ENCODE data around the gene MMP15.

MMP15 gene

DNA sequence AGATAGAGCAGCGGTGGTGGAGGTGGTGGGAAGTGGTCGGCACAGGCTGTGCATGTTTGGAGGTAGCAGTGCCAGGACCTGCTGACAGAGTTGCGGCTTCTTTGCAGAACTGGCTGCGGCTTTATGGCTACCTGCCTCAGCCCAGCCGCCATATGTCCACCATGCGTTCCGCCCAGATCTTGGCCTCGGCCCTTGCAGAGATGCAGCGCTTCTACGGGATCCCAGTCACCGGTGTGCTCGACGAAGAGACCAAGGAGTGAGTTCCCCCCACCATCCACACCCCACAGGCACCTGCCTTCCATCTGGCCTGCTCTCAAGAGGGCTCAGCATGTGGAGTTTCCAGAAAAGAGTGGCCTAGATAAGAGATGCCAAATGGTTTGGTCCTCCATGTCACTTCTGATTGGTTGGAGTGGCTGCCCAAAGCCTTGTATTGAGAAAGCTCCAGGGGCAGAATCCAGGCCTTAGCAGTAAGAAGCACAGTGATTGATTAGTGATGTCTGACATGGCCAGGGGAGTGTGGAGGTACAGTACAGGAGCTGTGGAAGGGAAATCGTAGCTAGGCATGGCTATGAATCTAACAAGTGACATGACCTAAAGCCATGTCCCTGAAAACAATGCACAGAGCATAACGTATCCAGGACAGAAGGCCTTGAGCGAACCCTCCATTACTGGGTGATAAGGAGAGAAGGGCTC is 12.0 kb downstream of the MMP15 start:
- TF ChIP-seq, protein P1, sequence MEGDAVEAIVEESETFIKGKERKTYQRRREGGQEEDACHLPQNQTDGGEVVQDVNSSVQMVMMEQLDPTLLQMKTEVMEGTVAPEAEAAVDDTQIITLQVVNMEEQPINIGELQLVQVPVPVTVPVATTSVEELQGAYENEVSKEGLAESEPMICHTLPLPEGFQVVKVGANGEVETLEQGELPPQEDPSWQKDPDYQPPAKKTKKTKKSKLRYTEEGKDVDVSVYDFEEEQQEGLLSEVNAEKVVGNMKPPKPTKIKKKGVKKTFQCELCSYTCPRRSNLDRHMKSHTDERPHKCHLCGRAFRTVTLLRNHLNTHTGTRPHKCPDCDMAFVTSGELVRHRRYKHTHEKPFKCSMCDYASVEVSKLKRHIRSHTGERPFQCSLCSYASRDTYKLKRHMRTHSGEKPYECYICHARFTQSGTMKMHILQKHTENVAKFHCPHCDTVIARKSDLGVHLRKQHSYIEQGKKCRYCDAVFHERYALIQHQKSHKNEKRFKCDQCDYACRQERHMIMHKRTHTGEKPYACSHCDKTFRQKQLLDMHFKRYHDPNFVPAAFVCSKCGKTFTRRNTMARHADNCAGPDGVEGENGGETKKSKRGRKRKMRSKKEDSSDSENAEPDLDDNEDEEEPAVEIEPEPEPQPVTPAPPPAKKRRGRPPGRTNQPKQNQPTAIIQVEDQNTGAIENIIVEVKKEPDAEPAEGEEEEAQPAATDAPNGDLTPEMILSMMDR (IDR thresholded peaks at IDR 0.05; ENCODE audit: borderline replicate concordance, insufficient read depth, low read depth, low read length): no peak
- H3K4me3 ChIP-seq (ENCODE audit: low read depth, low read length): no peak overlapping the region

GRCh38 chr16:58038219-58038641 is 12.7 kb downstream of the MMP15 start:
- H3K4me3 ChIP-seq (ENCODE audit: low read depth, low read length): no peak overlapping the region
- TF ChIP-seq, protein P1 (IDR thresholded peaks at IDR 0.05; ENCODE audit: borderline replicate concordance, insufficient read depth, low read depth, low read length): no peak

- TF ChIP-seq, protein P1 (IDR thresholded peaks at IDR 0.05; ENCODE audit: borderline replicate concordance, insufficient read depth, low read depth, low read length): no peak
- H3K4me3 ChIP-seq (ENCODE audit: low read depth, low read length): no peak overlapping the region
These were observed 14.4 kb downstream of the MMP15 start for GRCh38 chr16:58039829-58040495.

- TF ChIP-seq, protein P1 (IDR thresholded peaks at IDR 0.05; ENCODE audit: borderline replicate concordance, insufficient read depth, low read depth, low read length): no peak
These were observed 14.9 kb downstream of the MMP15 start for GRCh38 chr16:58040496-58040846.

DNA sequence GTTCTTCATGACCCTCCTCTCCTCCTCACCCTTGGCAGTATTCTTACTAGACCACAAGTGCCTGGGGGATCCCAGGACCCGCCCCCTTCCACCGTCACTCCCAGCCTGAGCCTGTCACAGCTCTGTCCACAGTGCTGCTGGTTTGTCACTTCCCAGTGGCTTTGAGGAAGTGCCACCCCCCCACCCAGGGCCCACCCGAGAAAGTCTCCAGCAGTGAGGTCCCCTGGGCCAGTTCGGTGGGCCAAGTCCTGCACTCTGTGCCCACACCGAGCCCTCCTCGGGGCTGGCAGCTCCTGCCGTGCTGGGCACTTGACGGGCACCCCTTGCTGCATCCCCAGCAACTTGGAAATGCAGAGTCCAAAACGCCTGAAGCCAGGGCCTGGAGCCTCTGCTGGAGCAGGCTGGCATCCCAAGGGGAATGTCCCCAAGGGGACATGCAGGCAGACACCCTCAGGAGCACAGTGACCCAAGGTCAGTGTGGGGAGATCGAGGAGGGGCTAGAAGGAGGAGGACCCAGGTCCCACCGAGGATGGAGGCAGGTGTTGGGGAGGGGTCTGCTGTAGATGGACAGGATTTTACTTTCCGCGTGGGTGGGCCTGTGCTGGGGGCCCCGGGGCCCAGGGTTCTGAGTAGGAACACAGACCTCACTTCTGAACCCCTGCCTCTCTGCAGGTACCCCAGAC is 15.5 kb downstream of the MMP15 start:
- TF ChIP-seq, protein P1 (IDR thresholded peaks at IDR 0.05; ENCODE audit: borderline replicate concordance, insufficient read depth, low read depth, low read length): no peak
- no peak overlapping the region for H3K4me3 ChIP-seq (ENCODE audit: low read depth, low read length)

More at GRCh38 chr16:58040496-58040846, 14.9 kb downstream of the MMP15 start:
- no peak overlapping the region for H3K4me3 ChIP-seq (ENCODE audit: low read depth, low read length)

DNA sequence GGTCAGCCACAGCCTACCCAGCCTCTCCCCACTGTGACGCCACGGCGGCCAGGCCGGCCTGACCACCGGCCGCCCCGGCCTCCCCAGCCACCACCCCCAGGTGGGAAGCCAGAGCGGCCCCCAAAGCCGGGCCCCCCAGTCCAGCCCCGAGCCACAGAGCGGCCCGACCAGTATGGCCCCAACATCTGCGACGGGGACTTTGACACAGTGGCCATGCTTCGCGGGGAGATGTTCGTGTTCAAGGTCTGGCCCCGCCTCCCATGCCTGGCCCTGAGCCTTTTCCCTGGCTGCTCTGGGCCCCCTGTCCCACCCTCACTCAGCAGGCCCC is 16.0 kb downstream of the MMP15 start:
- no peak overlapping the region for H3K4me3 ChIP-seq (ENCODE audit: low read depth, low read length)
- TF ChIP-seq, protein P1 (IDR thresholded peaks at IDR 0.05; ENCODE audit: borderline replicate concordance, insufficient read depth, low read depth, low read length): no peak
